Body of pancreas (tissue), 4 donors: ENCODE data around the gene ZMYM5.

ENCODE experiments used
- POLR2A ChIP-seq, 3 donors: fragments of 450-650 bp; IDR thresholded peaks; one replicate each; pipeline ENCODE4 v1.6.1; 2016; ENCODE audit warnings: antibody characterized with exemption in 3 of 3, mild to moderate bottlenecking in 2 of 3
- TF ChIP-seq, protein P1 (sequence below), 7 experiments: fragments of 450-650 bp in 4 of 7; fragments of 200-600 bp in 3 of 7; sonication (generic) in 3 of 7; IDR thresholded peaks; one replicate each; pipeline ENCODE4 v1.5.1; 2016 to 2019; ENCODE audit warnings: antibody characterized with exemption in 7 of 7

DNA sequence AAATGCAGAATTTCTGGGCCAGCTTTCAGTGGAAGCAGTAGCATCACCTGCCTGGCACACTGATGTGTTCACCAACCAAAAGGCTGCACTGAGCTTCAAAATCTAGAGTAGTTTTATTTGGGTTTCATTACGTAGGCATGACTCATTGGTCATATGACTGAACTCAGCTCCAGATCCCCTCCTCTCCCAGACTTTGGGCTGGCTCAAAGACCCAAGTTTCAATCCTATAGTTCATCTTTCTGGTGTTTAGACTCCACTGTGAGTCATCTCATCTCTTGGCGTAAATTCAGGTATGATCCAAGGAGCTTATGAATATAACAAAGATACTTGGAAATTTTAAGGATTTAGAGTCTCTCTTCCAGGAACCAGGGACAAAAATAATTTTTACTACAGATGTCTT is 17.7 kb downstream of the ZMYM5 start:
- TF ChIP-seq, protein P1, sequence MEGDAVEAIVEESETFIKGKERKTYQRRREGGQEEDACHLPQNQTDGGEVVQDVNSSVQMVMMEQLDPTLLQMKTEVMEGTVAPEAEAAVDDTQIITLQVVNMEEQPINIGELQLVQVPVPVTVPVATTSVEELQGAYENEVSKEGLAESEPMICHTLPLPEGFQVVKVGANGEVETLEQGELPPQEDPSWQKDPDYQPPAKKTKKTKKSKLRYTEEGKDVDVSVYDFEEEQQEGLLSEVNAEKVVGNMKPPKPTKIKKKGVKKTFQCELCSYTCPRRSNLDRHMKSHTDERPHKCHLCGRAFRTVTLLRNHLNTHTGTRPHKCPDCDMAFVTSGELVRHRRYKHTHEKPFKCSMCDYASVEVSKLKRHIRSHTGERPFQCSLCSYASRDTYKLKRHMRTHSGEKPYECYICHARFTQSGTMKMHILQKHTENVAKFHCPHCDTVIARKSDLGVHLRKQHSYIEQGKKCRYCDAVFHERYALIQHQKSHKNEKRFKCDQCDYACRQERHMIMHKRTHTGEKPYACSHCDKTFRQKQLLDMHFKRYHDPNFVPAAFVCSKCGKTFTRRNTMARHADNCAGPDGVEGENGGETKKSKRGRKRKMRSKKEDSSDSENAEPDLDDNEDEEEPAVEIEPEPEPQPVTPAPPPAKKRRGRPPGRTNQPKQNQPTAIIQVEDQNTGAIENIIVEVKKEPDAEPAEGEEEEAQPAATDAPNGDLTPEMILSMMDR (IDR thresholded peaks at IDR 0.05): no peak
- TF ChIP-seq POLR2A (IDR thresholded peaks at IDR 0.05): no peak
